Iris pigment epithelial cell (primary cell): ENCODE measurements around the gene SLC47A1.
A peak's percentile ranks its signal among the peaks of the same experiment; 100 is the strongest.
"Not testable (repeated sequence)": the region's sequence is repeated elsewhere in the genome, so short reads cannot be mapped to it uniquely, and the experiment has no call there.

ENCODE experiments used
- DNase-seq: peaks from one replicate; pipeline ENCODE4 v3.0.0-alpha.2; 2011; ENCODE audit warnings: low read depth

SLC47A1 gene

GRCh38 chr17:19523690-19524089, 10.0 kb upstream of the SLC47A1 start:
- DNase-seq, result no peak

- DNase-seq, result not testable (repeated sequence)
Observed at GRCh38 chr17:19526950-19527349, 6.7 kb upstream of the SLC47A1 start.

- no peak for DNase-seq
Observed at GRCh38 chr17:19531780-19532501, 1.7 kb upstream of the SLC47A1 start.

- no peak for DNase-seq
Observed at GRCh38 chr17:19533036-19533717, 477 bp upstream of the SLC47A1 start.

GRCh38 chr17:19534562-19535149, 1.0 kb downstream of the SLC47A1 start:
- peak; percentile 36 for DNase-seq

- DNase-seq, result no peak
Observed at GRCh38 chr17:19537111-19537510, 3.5 kb downstream of the SLC47A1 start.

GRCh38 chr17:19538095-19539039, 4.7 kb downstream of the SLC47A1 start:
- no peak for DNase-seq

- DNase-seq, result no peak
Observed at GRCh38 chr17:19539040-19539399, 5.4 kb downstream of the SLC47A1 start.

GRCh38 chr17:19539841-19540311, 6.2 kb downstream of the SLC47A1 start:
- no peak for DNase-seq

- no peak for DNase-seq
Observed at GRCh38 chr17:19540706-19541370, 7.2 kb downstream of the SLC47A1 start.

- DNase-seq, result no peak
Observed at GRCh38 chr17:19541445-19541844, 7.8 kb downstream of the SLC47A1 start.

GRCh38 chr17:19542247-19542646, 8.6 kb downstream of the SLC47A1 start:
- no peak for DNase-seq

- DNase-seq, result no peak
Observed at GRCh38 chr17:19544366-19544765, 10.7 kb downstream of the SLC47A1 start.

GRCh38 chr17:19546289-19547065, 12.8 kb downstream of the SLC47A1 start:
- no peak for DNase-seq

- no peak for DNase-seq
Observed at GRCh38 chr17:19549746-19550623, 16.3 kb downstream of the SLC47A1 start.

- no peak for DNase-seq
Observed at GRCh38 chr17:19551165-19551564, 17.5 kb downstream of the SLC47A1 start.

GRCh38 chr17:19551591-19552148, 18.0 kb downstream of the SLC47A1 start:
- no peak for DNase-seq

GRCh38 chr17:19553036-19553435, 19.4 kb downstream of the SLC47A1 start:
- no peak for DNase-seq

GRCh38 chr17:19554393-19554792, 20.7 kb downstream of the SLC47A1 start:
- DNase-seq, result no peak
